Esophagus squamous epithelium (tissue), 4 donors: ENCODE results near the gene DLG2.

Source experiments
- CTCF ChIP-seq, 6 experiments: fragments of 450-650 bp in 4 of 6; fragments of 200-600 bp in 2 of 6; sonication (generic) in 2 of 6; IDR thresholded peaks; one replicate each; pipeline ENCODE4 v1.5.1; 2016 to 2019; ENCODE audit warnings: antibody characterized with exemption in 6 of 6, mild to moderate bottlenecking in 4 of 6, moderate library complexity in 4 of 6
- POLR2A ChIP-seq, 4 donors: fragments of 450-650 bp; IDR thresholded peaks; one replicate each; pipeline ENCODE4 v1.6.1; 2017; ENCODE audit warnings: antibody characterized with exemption in 4 of 4, mild to moderate bottlenecking in 4 of 4, moderate library complexity in 3 of 4

GRCh38 chr11:84455691-84456090 lies 1171.5 kb downstream of the DLG2 start:
- TF ChIP-seq POLR2A (IDR thresholded peaks at IDR 0.05) (no peak), CTCF (IDR thresholded peaks at IDR 0.05) (no peak)
